Measurements from ENCODE around the gene JMJD7.
A peak's percentile ranks its signal among the peaks of the same experiment; 100 is the strongest.

JMJD7 gene

DNA sequence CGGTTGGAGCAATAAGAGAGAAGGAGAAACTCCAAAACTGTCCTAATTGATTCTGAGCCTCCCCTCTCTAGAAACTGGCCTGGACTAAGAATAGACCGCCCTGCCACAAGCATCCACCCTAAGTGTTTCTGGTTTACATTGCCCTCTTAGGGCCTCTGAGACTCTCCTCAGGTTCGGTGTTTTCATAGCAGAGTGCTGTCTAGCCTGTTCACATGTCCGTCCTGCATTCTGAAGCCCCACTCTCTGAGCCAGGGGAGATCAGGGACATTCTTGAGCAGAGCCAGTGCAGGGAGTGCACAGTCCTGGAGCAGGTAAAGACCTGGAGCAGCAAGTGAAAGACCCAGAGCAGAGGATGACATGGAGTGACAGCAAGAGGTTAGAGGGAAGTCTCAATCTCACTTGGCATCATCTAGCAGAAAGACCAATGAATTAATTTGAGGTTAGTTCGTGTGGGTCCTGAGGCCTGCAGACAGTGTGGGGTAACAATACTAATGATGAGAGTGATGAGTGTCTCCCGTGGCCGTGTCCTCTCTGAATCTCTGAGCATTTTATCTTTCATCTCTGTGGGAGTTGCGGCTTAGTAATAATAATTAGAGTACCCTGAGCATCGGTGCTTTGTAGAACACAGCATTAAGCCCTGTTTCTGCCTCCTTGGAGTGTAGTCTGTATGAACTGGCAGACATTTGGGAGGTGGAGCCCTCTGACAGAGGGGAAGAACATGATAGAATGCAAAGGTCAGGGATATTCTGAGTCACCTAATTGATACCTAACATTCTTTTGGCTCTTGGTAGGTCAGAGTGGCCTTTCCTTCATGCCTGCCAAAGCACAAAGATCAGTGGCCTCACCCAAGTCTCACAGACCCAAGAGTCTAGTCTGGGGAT, 29.0 kb upstream of the JMJD7 start:
- DNase-seq (ENCODE audit: extremely low read depth in 1 of 2, low read depth in 1 of 2): no peak

DNA sequence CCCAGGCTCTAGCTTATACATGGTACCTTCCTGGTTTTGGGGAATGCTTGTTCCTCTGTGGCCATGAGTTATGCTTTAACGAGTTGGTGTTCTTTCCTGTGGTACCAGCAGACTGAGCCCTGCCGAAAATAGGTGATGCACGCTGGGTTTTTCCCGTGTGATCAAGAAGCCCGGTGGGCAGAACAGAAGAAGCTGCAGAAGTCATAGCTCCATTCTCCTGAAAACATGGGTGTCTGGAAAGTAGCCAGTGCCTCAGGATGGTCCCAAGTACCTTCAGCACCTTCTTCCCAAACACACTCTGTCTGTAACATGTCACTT, 28.4 kb upstream of the JMJD7 start:
- no peak for DNase-seq (ENCODE audit: extremely low read depth in 1 of 2, low read depth in 1 of 2)

DNA sequence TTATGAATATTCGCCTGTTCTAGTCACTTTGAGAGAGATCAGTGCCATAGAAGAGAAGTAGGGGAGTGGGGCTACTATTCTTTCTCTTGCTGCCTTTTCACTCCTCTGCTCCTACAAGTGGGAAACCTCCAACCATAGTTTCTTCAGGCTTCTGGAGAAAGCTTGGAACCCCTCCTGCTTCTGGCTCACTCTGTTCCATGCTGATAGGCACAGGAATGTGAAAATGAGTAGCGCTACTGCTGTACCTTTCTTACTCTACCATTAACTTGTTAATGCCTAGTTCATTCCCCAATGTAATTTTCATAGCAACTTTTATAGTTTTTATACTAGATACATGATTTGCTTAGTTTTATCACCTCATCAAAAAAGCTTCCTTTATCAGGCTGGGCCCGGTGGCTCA, 26.7 kb upstream of the JMJD7 start:
- no peak for DNase-seq (ENCODE audit: extremely low read depth in 1 of 2, low read depth in 1 of 2)

DNA sequence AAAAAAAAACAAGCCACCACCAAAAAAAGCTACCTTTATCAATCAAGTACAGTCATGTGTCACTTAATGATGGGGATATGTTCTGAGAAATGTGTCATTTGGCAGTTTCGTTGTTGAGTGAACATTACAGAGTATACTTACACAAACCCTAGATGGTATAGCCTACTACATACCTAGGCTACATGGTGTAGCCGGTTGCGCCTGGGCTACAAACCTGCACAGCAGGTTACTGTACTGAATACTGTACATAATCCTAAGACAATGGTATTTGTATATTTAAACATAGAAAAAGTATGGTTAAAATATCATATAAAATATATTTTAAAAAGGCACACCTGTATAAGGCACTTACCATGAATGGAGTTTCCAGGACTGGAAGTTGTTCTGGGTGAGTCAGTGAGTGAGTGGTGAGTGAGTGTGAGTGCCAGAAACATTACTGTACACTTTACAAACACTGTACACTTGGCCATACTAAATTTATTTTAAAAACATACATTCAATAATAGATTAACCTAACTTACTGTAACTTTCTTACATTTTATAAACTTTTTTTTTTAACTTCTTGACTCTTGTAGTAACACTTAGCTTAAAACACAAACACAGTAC, 25.9 kb upstream of the JMJD7 start:
- DNase-seq (ENCODE audit: extremely low read depth in 1 of 2, low read depth in 1 of 2): no peak

DNA sequence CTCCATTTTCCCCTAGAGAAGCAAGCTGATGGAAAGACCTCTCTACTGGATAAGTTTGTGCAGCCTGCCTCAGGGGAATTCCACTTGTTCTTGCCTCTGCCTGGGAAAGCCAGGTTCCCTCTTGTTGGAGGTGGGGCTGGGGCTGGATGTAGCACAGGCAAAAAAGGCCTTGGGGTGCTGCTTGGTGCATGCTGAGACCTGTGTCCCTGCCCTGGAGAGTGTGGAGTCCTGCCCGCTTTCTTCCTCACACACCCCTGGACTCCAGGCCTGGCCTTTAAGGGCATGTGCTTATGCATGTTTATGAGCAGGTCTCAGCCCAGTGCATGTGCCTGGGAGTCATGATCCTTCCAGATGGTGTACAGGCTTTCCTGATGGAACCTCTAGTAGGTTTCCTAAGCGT, 23.5 kb upstream of the JMJD7 start:
- no peak for DNase-seq (ENCODE audit: extremely low read depth in 1 of 2, low read depth in 1 of 2)

DNA sequence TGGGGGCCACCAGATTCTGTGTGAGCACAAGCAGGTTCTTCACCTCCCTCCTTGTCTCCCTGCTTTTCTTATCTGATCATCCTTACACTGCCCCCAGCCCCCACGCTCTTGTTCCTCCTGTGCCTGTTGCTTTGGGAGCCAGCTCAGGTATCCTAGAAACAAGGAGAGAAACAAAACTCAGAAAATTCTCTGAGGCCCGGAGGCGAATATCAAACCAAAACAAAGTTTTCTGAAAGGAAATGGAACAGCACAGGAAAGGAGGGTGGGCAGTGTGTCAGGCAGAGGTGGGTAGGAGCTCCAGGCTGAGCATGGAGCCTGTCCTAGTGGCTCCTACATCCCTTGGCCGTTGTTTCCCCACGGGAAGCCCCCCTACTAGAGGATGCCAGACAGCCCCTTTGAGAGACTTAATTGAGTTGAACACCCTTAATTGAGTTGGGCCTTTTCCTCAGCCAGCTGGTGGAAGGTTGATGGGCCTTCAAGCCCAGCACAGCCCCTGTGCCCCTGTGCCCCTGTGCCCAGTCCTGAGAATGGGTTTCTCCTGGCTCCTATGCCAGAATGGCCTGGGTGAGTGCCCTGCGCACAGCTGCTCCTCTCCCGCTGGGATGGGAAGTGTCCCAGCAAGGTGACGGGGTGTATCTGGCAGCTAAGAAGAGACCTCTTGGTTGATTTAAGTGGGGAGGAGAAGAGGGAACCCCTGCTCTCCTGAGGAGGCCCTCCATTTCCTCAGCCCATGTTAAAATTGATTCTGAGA, 22.8 kb upstream of the JMJD7 start:
- no peak for DNase-seq (ENCODE audit: extremely low read depth in 1 of 2, low read depth in 1 of 2)

DNA sequence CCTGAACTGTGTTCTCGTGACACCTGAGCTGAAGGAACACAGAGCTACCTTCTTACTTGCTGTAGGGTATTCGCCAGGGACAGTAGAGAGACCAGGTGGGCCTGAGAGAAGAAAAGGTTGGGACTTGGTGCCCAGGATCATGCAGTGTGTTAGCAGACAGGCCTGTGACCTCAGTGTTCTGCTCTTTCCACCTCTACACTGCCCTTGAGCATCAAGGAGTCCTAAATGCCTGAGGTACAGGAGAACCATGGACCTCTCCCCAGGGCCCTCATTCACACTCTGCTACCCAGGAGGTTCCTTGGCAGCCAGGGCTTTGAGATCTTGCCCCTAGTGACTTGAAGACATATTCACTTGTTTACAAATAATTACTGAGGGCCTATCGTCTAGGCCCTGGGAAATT, 22.2 kb upstream of the JMJD7 start:
- DNase-seq (ENCODE audit: extremely low read depth in 1 of 2, low read depth in 1 of 2): no peak

DNA sequence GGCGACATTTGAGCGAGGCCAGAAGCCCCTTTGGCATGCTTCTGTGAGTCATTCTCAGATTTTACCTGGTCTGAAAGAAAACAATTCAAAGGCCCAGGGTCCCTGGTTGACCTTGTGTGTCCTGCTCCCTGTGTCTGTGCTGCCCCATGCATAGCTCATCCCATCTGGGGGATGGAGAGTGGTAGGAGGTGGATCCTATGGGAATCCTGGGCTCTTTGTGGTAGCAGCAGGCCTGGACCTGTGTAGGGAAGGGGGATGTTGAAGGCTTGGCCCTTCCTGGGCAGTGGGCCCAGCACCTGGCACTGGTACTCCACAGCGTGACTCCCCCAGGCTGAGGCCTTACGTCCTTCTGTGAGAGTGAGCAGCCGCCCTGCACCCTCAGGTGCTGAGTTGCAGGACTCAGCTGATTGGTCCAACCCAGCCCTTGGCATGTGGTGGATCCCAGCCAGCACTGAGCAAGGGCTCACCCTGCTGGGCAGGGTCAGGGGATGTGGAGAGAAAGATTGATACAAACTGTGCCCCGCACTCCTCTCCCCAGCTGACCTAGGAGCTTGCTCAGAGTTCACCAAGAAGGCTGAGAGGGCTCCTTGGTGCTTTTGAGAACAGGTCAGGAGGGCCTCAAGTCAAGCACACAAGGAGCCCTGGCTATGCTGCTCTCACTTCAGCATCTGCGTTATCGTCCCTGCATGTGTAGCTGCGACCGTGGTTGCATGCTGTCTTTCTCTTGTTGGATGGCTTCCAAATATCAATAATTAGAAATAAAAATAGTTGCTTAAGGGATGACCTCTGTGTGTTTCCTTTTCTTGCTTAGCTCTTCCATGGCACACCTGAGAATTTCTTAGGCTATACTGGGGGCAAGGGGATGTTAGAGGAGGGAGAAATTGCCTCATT, 21.4 kb upstream of the JMJD7 start:
- no peak for DNase-seq (ENCODE audit: extremely low read depth in 1 of 2, low read depth in 1 of 2)

DNA sequence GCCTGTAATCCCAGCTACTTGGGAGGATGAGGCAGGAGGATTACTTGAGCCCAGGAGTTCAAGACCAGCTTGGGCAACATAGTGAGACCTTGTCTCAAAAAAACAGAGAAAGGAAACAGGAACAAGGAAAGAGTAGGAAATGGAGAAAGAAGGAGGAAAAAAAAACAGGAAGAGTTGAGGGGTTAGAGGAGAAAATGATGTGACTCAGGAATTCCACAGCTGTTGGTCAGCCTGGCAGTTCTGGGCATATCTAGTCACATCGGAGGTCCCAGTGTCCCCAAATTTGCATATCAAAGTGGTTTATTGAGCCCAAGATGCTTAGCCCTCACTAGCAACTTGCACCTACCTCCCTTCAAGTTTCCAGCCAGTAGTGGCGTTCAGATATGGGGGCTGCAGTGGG, 18.8 kb upstream of the JMJD7 start:
- DNase-seq (ENCODE audit: extremely low read depth in 1 of 2, low read depth in 1 of 2): no peak

DNA sequence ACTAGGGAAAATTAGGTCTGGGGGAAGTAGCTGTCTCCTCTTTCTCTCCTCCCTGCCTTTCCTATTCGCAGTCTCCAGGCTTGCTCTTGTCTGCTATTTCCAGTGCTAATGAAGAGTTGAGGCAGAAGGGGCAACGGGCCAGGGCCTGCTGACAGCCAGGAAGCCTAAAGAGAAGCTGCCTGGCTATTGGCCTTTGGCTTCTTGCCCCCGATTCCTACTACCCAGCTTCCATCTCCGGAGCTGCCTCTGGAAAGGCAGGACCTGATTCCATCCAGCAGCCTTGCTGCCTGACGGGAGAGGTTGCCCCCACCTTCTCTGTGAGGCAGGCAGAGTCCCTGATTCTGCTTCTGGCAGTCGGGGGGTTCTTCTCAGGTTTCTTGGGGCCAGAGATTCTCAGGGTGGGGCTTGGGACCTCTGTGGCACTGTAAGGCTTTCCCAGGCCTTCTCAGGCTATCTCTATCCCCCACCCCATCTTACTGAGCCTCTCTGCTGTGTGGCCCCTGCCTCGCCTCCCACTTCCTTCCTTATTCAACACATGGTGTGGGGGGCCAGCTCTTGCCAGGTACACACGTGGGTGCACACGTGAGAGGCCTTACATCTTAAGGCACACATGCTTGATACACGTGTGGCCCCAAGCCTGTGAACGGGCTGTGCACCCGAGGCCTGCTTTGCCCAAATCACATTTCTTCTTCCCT, 18.2 kb upstream of the JMJD7 start:
- DNase-seq (ENCODE audit: extremely low read depth in 1 of 2, low read depth in 1 of 2): no peak

DNA sequence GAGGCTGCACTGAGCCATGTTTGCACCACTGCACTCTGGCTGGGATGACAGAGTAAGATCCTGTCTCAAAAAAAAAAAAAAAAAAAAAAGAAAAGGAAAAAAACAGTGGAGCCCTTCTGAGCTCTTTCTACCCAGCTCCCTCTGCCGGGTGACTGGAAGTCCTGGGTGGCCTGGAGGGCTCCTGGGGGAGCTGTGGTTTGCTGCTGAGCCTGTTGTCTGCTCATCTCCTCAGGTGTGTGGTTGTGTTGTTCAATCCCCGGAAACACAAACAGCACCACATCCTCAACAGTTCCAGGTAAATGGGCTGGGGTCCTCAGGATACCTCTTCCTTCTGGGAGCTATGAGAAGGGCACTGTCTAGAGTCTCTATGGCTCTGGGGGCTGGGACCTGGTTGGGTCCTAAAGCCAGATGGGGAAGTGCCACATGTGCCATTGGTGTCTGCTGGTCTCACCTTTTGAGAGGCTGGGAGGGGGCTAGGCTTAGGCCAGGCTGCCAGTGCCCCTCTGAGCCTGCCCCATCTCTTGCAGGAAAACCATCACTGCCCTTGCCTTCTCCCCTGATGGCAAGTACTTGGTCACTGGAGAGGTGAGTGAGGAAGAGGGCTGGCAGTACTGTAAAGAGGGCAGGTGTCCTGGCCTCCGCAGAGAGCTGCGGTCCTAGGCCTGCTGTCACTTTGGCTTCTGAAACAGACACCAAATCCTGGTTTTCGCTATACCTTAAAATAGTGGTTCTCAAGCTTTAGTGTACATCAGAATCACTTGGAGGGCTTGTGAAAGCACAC, 17.1 kb upstream of the JMJD7 start:
- no peak for DNase-seq (ENCODE audit: extremely low read depth in 1 of 2, low read depth in 1 of 2)

DNA sequence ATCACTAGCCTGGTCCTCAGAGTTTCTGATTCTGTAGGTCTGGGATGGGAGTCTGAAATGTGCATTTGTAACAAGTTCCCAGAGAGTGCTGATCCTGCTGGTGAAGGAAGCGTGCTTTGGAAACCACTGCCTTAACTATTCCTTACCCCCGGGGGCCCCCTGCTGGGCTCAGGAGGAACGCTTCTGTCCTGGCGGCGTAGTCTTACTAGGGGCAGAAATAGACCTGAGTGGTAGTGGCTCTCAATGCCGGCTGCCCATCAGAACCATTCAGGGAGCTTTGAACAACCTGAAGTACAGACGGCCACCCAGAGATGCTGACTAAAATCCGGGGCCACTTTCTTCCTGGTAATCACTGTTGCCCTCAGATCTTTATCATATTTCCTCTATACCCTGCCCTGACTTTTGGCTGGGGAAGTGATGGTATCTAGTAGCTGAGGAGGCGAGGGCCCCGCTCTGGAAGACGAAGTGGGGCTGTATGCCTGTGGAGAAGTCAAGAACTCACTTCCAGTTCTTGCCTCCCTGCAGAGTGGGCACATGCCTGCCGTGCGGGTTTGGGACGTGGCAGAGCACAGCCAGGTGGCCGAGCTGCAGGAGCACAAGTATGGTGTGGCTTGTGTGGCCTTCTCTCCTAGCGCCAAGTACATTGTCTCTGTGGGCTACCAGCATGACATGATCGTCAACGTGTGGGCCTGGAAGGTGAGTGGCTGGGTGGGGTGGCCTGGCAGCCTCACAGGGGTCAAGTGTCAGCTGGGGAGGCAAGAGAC, 16.3 kb upstream of the JMJD7 start:
- DNase-seq (ENCODE audit: extremely low read depth in 1 of 2, low read depth in 1 of 2): peak in 1 of 2 donors; percentile 48

DNA sequence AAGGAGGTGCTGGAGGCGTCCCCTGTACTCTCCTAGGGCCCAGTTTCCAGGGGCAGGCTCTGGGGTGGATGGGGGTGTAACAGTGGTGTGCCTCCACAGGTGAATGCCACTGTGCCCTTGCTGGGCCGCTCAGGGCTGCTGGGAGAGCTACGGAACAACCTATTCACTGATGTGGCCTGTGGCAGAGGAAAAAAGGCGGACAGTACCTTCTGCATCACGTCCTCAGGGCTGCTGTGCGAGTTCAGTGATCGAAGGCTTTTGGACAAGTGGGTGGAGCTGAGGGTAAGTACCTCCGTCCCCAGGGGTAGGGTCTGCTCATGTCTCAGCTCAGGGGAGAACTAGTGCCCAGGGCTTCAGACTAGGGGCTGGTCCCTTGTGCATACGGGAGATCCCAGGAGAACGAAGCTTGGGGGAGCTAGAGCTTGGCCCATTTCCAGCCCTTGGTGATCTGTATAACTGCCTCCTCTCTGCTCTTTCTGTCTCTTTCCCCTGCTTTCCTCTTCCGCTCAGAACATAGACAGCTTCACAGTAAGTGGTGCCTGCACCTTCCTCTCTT, 15.0 kb upstream of the JMJD7 start:
- no peak for DNase-seq (ENCODE audit: extremely low read depth in 1 of 2, low read depth in 1 of 2)

DNA sequence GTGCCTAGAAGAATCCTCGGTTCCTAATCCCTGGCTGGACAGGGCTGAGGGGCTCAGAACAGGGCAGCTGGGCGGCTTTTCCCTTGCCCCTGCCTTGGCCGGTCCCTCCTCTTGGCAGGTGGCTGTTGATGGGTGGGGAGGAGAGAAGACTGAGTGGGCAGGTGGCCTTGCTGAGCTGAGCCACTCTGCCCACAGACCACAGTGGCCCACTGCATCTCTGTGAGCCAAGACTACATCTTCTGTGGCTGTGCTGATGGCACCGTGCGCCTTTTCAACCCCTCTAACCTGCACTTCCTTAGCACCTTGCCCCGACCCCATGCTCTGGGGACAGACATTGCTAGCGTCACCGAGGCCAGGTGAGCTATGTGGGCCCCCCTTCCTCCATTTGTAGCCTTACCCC, 14.5 kb upstream of the JMJD7 start:
- DNase-seq (ENCODE audit: extremely low read depth in 1 of 2, low read depth in 1 of 2): no peak

DNA sequence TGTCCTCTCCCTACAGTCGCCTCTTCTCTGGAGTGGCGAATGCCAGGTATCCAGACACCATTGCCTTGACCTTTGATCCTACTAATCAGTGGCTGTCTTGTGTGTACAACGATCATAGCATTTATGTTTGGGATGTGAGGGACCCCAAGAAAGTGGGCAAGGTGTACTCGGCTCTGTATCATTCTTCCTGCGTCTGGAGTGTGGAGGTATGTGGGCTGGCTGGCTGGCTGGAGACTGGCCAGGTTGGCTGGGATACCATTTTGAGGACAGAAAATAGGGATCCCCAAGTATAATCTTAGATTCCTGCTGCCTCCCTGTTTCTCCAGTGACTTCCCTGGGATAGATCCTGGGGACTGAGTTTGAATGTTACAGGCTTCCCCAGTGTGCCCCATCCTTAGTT, 13.4 kb upstream of the JMJD7 start:
- DNase-seq (ENCODE audit: extremely low read depth in 1 of 2, low read depth in 1 of 2): no peak

DNA sequence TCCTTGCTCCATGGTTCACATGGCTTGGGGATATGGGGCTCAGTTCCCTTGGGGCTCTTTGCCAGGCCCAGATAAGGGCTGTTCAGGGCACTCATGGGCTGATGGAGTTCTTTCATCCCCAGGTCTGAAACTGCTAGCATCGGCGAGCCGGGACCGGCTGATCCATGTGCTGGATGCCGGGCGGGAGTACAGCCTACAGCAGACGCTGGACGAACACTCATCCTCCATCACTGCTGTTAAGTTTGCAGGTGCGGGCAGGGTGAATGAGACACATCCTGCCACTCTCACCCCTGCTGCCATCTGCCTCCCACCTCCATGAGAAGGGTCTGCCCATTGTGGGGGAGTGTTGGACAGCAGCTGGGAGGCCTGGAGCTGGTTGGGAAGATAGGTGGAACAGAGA, 11.1 kb upstream of the JMJD7 start:
- DNase-seq (ENCODE audit: extremely low read depth in 1 of 2, low read depth in 1 of 2): no peak

DNA sequence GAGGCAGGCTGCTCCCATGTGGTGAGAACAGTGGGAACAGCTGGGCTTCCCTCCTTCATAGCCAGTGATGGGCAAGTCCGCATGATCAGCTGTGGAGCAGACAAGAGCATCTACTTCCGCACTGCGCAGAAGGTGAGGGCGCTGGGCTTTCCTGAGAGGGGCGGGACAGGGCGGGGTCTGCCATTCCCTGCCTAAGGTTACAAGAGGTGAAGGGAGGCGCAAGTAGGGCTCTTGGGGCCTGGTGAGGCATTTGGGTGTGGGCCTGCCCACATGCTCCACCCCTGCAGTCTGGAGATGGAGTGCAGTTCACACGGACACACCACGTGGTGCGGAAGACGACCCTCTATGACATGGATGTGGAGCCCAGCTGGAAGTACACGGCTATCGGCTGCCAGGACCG, 10.6 kb upstream of the JMJD7 start:
- no peak for DNase-seq (ENCODE audit: extremely low read depth in 1 of 2, low read depth in 1 of 2)

DNA sequence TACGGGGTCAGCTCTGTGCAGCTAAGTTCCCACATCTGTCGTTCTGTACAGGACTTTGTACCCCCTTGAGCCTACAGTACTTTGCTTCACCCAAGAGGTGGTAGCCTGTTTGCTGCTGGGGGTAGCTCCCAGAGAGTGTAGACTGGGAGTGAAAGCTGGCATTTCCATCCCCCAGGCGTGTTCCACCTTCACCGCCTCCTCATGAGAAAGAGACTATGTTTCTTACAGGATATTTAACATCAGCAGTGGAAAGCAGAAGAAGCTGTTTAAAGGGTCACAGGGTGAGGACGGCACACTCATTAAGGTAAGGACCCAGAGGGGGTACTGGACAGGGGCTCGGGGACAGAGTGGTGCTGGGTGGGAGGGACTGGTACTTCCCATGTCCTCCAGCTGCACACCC, 10.1 kb upstream of the JMJD7 start:
- no peak for DNase-seq (ENCODE audit: extremely low read depth in 1 of 2, low read depth in 1 of 2)
